Fibroblast of lung (primary cell): Measurements from ENCODE around the gene KLHDC4. TPM values are rescaled to one million over a fixed set of nuclear protein-coding genes. Genes with fewer than 3 reads are reported as not detected.
A peak's percentile ranks its signal among the peaks of the same experiment; 100 is the strongest.

Source experiments
- DNase-seq, 2 donors: peaks; one replicate each; pipeline versions ENCODE4 v3.0.0 to v3.0.0-alpha.2; 2010; ENCODE audit warnings: low read depth in 2 of 2
- H2AFZ ChIP-seq: 2 replicates; pipeline ENCODE4 v1.5.1; 2012; ENCODE audit warnings: low read length, control low read depth, inconsistent platforms
- H3K27ac ChIP-seq: 2 replicates; pipeline ENCODE4 v1.5.1; 2011; ENCODE audit warnings: low read length, control low read depth; ENCODE audit not compliant: insufficient read depth
- H3K27me3 ChIP-seq: 2 replicates; pipeline ENCODE4 v1.5.1; 2011; ENCODE audit warnings: mild to moderate bottlenecking, low read length; ENCODE audit not compliant: control insufficient read depth, insufficient read depth
- H3K36me3 ChIP-seq: 2 replicates; pipeline ENCODE4 v1.5.1; 2011; ENCODE audit warnings: low read length; ENCODE audit not compliant: control insufficient read depth, insufficient read depth
- H3K4me1 ChIP-seq: 2 replicates; pipeline ENCODE4 v1.5.1; 2011; ENCODE audit warnings: low read length; ENCODE audit not compliant: control insufficient read depth, insufficient read depth; ENCODE audit errors: extremely low read depth
- H3K4me2 ChIP-seq: 2 replicates; pipeline ENCODE4 v1.5.1; 2011; ENCODE audit warnings: low read length, control low read depth; ENCODE audit not compliant: insufficient read depth; ENCODE audit errors: extremely low read depth
- H3K4me3 ChIP-seq, 4 experiments: fragments of 200-600 bp in 1 of 4; sonication (generic) in 1 of 4; replicated peaks in 1 of 4; 2 replicates each; pipeline ENCODE4 v1.5.1; 2011 to 2016; ENCODE audit warnings: low read length in 4 of 4, low read depth in 3 of 4, mild to moderate bottlenecking in 3 of 4, control low read depth in 2 of 4, inconsistent platforms in 1 of 4, mixed read lengths in 1 of 4; ENCODE audit not compliant: insufficient read depth in 1 of 4; ENCODE audit errors: control extremely low read depth in 1 of 4
- H3K79me2 ChIP-seq: 2 replicates; pipeline ENCODE4 v1.5.1; 2012; ENCODE audit warnings: mild to moderate bottlenecking, low read length, inconsistent platforms; ENCODE audit not compliant: control insufficient read depth, insufficient read depth
- H3K9ac ChIP-seq: 2 replicates; pipeline ENCODE4 v1.5.1; 2011; ENCODE audit warnings: mild to moderate bottlenecking, low read length, control low read depth; ENCODE audit not compliant: insufficient read depth
- H3K9me3 ChIP-seq: 2 replicates; pipeline ENCODE4 v1.5.1; 2012; ENCODE audit warnings: low read depth, low read length; ENCODE audit not compliant: control insufficient read depth, insufficient read depth
- H4K20me1 ChIP-seq: 2 replicates; pipeline ENCODE4 v1.5.1; 2011; ENCODE audit warnings: low read length; ENCODE audit not compliant: control insufficient read depth, insufficient read depth; ENCODE audit errors: extremely low read depth
- CTCF ChIP-seq, 2 donors: IDR thresholded peaks in 1 of 2; conservative IDR thresholded peaks in 1 of 2; 1 replicate in 1 of 2; 2 replicates in 1 of 2; pipeline ENCODE4 v1.5.1; 2011 to 2012; ENCODE audit warnings: low read length in 2 of 2, control low read depth in 1 of 2, inconsistent platforms in 1 of 2, low read depth in 1 of 2, mild to moderate bottlenecking in 1 of 2
- EZH2 ChIP-seq: IDR thresholded peaks from 2 replicates; pipeline ENCODE4 v1.5.1; 2012; ENCODE audit warnings: low read length, control low read depth, mild to moderate bottlenecking; ENCODE audit errors: missing control alignments
- polyA plus RNA-seq, 2 donors: library from polyadenylated mRNA; depleted of rRNA in 1 of 2; stranded (reverse) in 1 of 2; unstranded in 1 of 2; fragments of >200 nt; gene quantifications; 2 replicates each; pipeline ENCODE4 v1.2.1, GENCODE V29; 2011 to 2012; ENCODE audit warnings: missing spikeins in 1 of 2
- total RNA-seq: library from RNA; depleted of rRNA; stranded (reverse); fragments of >200 nt; gene quantifications from 2 replicates; pipeline ENCODE4 v1.2.1, GENCODE V29; 2014

KLHDC4 gene
- total and polyA plus RNA-seq, 2 donors (not counting 1 experiment from before 2014, with no cell fraction given): 7.3 to 17.8 TPM

GRCh38 chr16:87687126-87687910, 78.5 kb downstream of the KLHDC4 start:
- H3K4me1 ChIP-seq: peaks cover under 1% of the 10 kb centered on the region
- H2AFZ ChIP-seq: no peak overlapping the region
- no peaks in the 10 kb centered on the region for H3K27me3 ChIP-seq
- peak in 1 of 2 donors; percentile 6 for DNase-seq
- no peaks in the 10 kb centered on the region for H3K9me3 ChIP-seq
- no peak overlapping the region for H3K4me2 ChIP-seq
- no peak overlapping the region for H3K9ac ChIP-seq
- H3K27ac ChIP-seq: no peak overlapping the region
- TF ChIP-seq CTCF (conservative IDR thresholded peaks at IDR 0.05 in 1 of 2, IDR thresholded peaks at IDR 0.05 in 1 of 2; ENCODE audit: low read depth in 1 of 2, low read length in 2 of 2): no peak
- no peak for TF ChIP-seq EZH2
- no peaks in the 10 kb centered on the region for H4K20me1 ChIP-seq
- H3K79me2 ChIP-seq: no peaks in the 10 kb centered on the region
- no peak overlapping the region for H3K4me3 ChIP-seq
- no peaks in the 10 kb centered on the region for H3K36me3 ChIP-seq

- no peak for DNase-seq
- H3K4me3 ChIP-seq: no peak overlapping the region
- TF ChIP-seq EZH2: no peak
- TF ChIP-seq CTCF (conservative IDR thresholded peaks at IDR 0.05 in 1 of 2, IDR thresholded peaks at IDR 0.05 in 1 of 2; ENCODE audit: low read depth in 1 of 2, low read length in 2 of 2): no peak
- no peak overlapping the region for H3K4me2 ChIP-seq
- H3K79me2 ChIP-seq: no peaks in the 10 kb centered on the region
- H3K4me1 ChIP-seq: peaks cover 6% of the 10 kb centered on the region
- H2AFZ ChIP-seq: no peak overlapping the region
- H3K36me3 ChIP-seq: no peaks in the 10 kb centered on the region
- no peak overlapping the region for H3K9ac ChIP-seq
- H3K9me3 ChIP-seq: no peaks in the 10 kb centered on the region
- H3K27ac ChIP-seq: no peak overlapping the region
- H3K27me3 ChIP-seq: no peaks in the 10 kb centered on the region
- H4K20me1 ChIP-seq: no peaks in the 10 kb centered on the region
Measured at GRCh38 chr16:87686697-87687096, 79.1 kb downstream of the KLHDC4 start.

GRCh38 chr16:87685766-87686165, 80.0 kb downstream of the KLHDC4 start:
- no peak overlapping the region for H2AFZ ChIP-seq
- H3K4me1 ChIP-seq: peaks cover 9% of the 10 kb centered on the region
- no peak for TF ChIP-seq CTCF (conservative IDR thresholded peaks at IDR 0.05 in 1 of 2, IDR thresholded peaks at IDR 0.05 in 1 of 2; ENCODE audit: low read depth in 1 of 2, low read length in 2 of 2)
- TF ChIP-seq EZH2: no peak
- H3K9ac ChIP-seq: no peak overlapping the region
- no peaks in the 10 kb centered on the region for H4K20me1 ChIP-seq
- no peak overlapping the region for H3K27ac ChIP-seq
- H3K4me2 ChIP-seq: no peak overlapping the region
- H3K4me3 ChIP-seq: no peak overlapping the region
- no peaks in the 10 kb centered on the region for H3K27me3 ChIP-seq
- no peaks in the 10 kb centered on the region for H3K79me2 ChIP-seq
- DNase-seq: no peak
- no peaks in the 10 kb centered on the region for H3K36me3 ChIP-seq
- no peaks in the 10 kb centered on the region for H3K9me3 ChIP-seq
